MM.1S (cell line): ENCODE results near the gene MPZL1.

Experiments
- DNase-seq: peaks from one replicate; pipeline ENCODE4 v3.0.0-alpha.2; 2015
- H2AFZ ChIP-seq: fragments of 300-600 bp; sonication (generic); 2 replicates; pipeline ENCODE4 v1.6.0; 2016; ENCODE audit warnings: antibody characterized with exemption, low read length
- H3F3A ChIP-seq: fragments of 300-600 bp; sonication (generic); 2 replicates; pipeline ENCODE4 v1.6.1; 2016; ENCODE audit warnings: mild to moderate bottlenecking, antibody characterized with exemption, low read length, moderate library complexity, mixed read lengths; ENCODE audit not compliant: insufficient read depth
- H3K27ac ChIP-seq: fragments of 300-600 bp; sonication (generic); 2 replicates; pipeline ENCODE4 v1.5.1; 2016; ENCODE audit warnings: mild to moderate bottlenecking, low read length
- H3K27me3 ChIP-seq: fragments of 300-600 bp; sonication (generic); replicated peaks from 2 replicates; pipeline ENCODE4 v1.6.0; 2016; ENCODE audit warnings: low read length; ENCODE audit not compliant: insufficient read depth
- H3K36me3 ChIP-seq: fragments of 300-600 bp; sonication (generic); replicated peaks from 2 replicates; pipeline ENCODE4 v1.6.1; 2016; ENCODE audit warnings: mild to moderate bottlenecking, low read length, mixed read lengths; ENCODE audit not compliant: insufficient read depth
- H3K4me1 ChIP-seq: fragments of 300-600 bp; sonication (generic); 2 replicates; pipeline ENCODE4 v1.6.1; 2016; ENCODE audit warnings: low read length, mixed read lengths
- H3K4me2 ChIP-seq: fragments of 300-600 bp; sonication (generic); 2 replicates; pipeline ENCODE4 v1.6.0; 2016; ENCODE audit warnings: low read depth, low read length
- H3K4me3 ChIP-seq: fragments of 300-600 bp; sonication (generic); 2 replicates; pipeline ENCODE4 v1.5.1; 2016; ENCODE audit warnings: low read length, mixed read lengths
- H3K79me2 ChIP-seq: fragments of 300-600 bp; sonication (generic); 2 replicates; pipeline ENCODE4 v1.6.1; 2016; ENCODE audit warnings: mixed run types, low read length, mixed read lengths
- H3K9ac ChIP-seq: fragments of 300-600 bp; sonication (generic); 2 replicates; pipeline ENCODE4 v1.6.1; 2016; ENCODE audit warnings: low read length, mixed read lengths
- H3K9me2 ChIP-seq: fragments of 300-600 bp; sonication (generic); replicated peaks from 2 replicates; pipeline ENCODE4 v1.6.1; 2016; ENCODE audit warnings: mild to moderate bottlenecking, low read length, mixed read lengths; ENCODE audit not compliant: insufficient read depth
- H3K9me3 ChIP-seq: fragments of 300-600 bp; sonication (generic); replicated peaks from 2 replicates; pipeline ENCODE4 v1.6.1; 2016; ENCODE audit warnings: mild to moderate bottlenecking, low read length, mixed read lengths; ENCODE audit not compliant: insufficient read depth
- H4K20me1 ChIP-seq: fragments of 300-600 bp; sonication (generic); 2 replicates; pipeline ENCODE4 v1.6.1; 2016; ENCODE audit warnings: mild to moderate bottlenecking, low read length, moderate library complexity, mixed read lengths; ENCODE audit not compliant: insufficient read depth
- EZH2 ChIP-seq: fragments of 300-600 bp; sonication (generic); optimal IDR thresholded peaks from 2 replicates; pipeline ENCODE3; 2017; ENCODE audit warnings: low read depth, mild to moderate bottlenecking, antibody characterized with exemption, low read length, mixed read lengths
- EZH2phosphoT487 ChIP-seq: fragments of 300-600 bp; sonication (generic); IDR thresholded peaks from 2 replicates; pipeline ENCODE4 v1.6.1; 2018; ENCODE audit warnings: antibody characterized with exemption, low read length
- TF ChIP-seq, protein P1 (sequence below): fragments of 300-600 bp; sonication (generic); IDR thresholded peaks from 2 replicates; pipeline ENCODE4 v1.5.1; 2016; ENCODE audit warnings: antibody characterized with exemption, low read length, mixed read lengths

The MPZL1 gene

DNA sequence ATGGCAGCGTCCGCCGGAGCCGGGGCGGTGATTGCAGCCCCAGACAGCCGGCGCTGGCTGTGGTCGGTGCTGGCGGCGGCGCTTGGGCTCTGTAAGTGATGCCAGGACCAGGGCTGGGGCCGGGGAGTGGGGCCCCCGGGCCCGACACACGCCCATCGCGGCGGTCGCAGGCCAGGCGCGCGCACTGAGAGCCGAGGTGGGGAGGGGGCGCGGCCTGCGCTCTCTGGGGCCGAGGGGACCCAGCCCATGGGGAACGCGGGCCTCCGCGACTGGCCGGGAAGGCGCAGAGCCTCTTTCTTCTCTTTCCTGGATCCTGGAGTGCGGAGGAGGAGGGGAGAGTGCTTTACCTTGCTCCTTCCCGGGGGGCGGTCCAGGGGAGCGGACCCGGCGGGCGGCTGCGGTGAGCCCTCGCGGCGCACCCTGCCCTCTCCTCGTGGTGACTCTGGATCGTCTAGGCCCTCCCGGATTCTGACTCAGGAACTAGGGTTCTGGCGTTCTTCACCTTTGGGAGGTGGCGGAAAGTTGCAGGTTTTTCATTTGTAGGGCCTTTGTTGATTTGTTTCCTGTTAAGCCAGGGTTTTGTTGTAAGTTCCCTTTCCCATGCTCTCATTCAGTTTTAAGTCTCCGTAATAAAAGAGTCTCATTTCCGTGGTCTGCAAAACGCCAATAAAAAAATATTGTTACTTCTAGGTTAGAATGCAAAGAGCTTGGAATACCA is 529 bp downstream of the MPZL1 start:
- H3K9ac ChIP-seq: peak overlapping the region; percentile 49
- no peaks in the 10 kb centered on the region for H4K20me1 ChIP-seq
- no peaks in the 10 kb centered on the region for H3K9me2 ChIP-seq
- H3K4me3 ChIP-seq: peak overlapping the region; percentile 86
- peaks cover 38% of the 10 kb centered on the region for H3K79me2 ChIP-seq
- no peaks in the 10 kb centered on the region for H3K27me3 ChIP-seq
- peaks cover 24% of the 10 kb centered on the region for H3K4me1 ChIP-seq
- no peaks in the 10 kb centered on the region for H3K36me3 ChIP-seq
- no peaks in the 10 kb centered on the region for H3K9me3 ChIP-seq
- H3F3A ChIP-seq: peaks cover 12% of the 10 kb centered on the region
- peak overlapping the region; percentile 80 for H3K4me2 ChIP-seq
- TF ChIP-seq, protein P1, sequence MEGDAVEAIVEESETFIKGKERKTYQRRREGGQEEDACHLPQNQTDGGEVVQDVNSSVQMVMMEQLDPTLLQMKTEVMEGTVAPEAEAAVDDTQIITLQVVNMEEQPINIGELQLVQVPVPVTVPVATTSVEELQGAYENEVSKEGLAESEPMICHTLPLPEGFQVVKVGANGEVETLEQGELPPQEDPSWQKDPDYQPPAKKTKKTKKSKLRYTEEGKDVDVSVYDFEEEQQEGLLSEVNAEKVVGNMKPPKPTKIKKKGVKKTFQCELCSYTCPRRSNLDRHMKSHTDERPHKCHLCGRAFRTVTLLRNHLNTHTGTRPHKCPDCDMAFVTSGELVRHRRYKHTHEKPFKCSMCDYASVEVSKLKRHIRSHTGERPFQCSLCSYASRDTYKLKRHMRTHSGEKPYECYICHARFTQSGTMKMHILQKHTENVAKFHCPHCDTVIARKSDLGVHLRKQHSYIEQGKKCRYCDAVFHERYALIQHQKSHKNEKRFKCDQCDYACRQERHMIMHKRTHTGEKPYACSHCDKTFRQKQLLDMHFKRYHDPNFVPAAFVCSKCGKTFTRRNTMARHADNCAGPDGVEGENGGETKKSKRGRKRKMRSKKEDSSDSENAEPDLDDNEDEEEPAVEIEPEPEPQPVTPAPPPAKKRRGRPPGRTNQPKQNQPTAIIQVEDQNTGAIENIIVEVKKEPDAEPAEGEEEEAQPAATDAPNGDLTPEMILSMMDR: no peak
- TF ChIP-seq EZH2phosphoT487 (no peak), EZH2 (no peak)
- H2AFZ ChIP-seq: peak overlapping the region; percentile 86
- DNase-seq: no peak
- no peak overlapping the region for H3K27ac ChIP-seq

DNA sequence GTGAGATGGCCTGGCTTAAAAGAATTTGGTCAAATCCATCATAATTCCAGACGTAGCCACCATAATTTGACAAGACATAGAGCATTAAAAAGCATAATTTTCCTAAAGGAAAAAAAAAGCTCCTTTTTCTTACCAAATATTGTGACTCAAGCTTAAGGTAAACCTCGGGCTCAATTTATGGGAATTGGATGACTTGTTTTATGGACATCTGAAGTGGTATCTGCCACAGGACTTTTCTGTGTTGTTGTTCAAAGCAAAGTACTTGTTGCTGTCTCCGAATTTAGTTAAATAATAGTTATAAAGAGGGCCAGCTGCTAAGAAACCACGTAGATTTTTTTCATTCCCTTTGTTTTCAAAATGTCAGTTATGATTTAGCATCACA is 1.1 kb downstream of the MPZL1 start:
- H3K4me3 ChIP-seq: peak overlapping the region; percentile 86
- H3K9me3 ChIP-seq: no peaks in the 10 kb centered on the region
- H3K9me2 ChIP-seq: no peaks in the 10 kb centered on the region
- no peak overlapping the region for H3K27ac ChIP-seq
- peaks cover 39% of the 10 kb centered on the region for H3K79me2 ChIP-seq
- H3K4me2 ChIP-seq: peak overlapping the region; percentile 80
- DNase-seq: no peak
- H4K20me1 ChIP-seq: no peaks in the 10 kb centered on the region
- peak overlapping the region; percentile 86 for H2AFZ ChIP-seq
- peaks cover 24% of the 10 kb centered on the region; the same call in 1 of the 2 replicates for H3K4me1 ChIP-seq
- peak overlapping the region; percentile 49; the same call in 1 of the 2 replicates for H3K9ac ChIP-seq
- no peaks in the 10 kb centered on the region for H3K27me3 ChIP-seq
- no peaks in the 10 kb centered on the region for H3K36me3 ChIP-seq
- H3F3A ChIP-seq: peaks cover 12% of the 10 kb centered on the region
- no peak for TF ChIP-seq EZH2
- TF ChIP-seq, protein P1: no peak
- TF ChIP-seq EZH2phosphoT487: no peak

DNA sequence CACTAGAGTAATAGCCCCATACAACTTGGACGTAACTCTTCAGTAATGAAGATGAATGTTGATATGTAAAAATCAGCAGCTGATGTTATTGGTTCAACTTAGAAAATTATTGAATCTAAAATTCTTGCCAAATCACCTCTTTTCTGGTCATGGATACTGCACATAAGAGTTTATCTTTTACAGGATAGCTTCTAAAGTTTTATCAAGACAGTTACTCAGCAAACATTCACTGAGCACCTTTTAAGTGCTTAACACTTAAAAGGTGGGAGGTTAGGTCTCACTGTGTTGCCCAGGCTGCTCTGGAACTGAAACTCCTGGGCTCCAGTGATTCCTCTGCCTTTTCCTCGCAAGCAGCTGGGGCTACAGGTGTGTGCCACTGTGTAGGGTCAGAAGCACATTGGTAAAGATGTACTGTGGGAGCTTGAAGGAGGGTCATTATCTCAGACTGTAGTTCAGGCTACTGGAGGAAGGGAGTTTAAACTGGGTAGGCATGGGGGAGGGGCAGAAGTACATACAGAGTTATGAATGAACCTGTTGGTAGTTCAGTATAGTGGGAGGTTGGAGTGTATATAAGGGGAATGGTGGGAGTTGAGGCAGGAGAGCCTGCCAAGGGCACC is 2.0 kb downstream of the MPZL1 start:
- TF ChIP-seq EZH2 (no peak), EZH2phosphoT487 (no peak)
- TF ChIP-seq, protein P1: no peak
- H3K27me3 ChIP-seq: no peaks in the 10 kb centered on the region
- DNase-seq: no peak
- peaks cover 24% of the 10 kb centered on the region; the same call in 1 of the 2 replicates for H3K4me1 ChIP-seq
- no peaks in the 10 kb centered on the region for H3K36me3 ChIP-seq
- H3K9me2 ChIP-seq: no peaks in the 10 kb centered on the region
- no peaks in the 10 kb centered on the region for H4K20me1 ChIP-seq
- peaks cover 39% of the 10 kb centered on the region for H3K79me2 ChIP-seq
- H3F3A ChIP-seq: peaks cover 12% of the 10 kb centered on the region
- no peak overlapping the region for H3K9ac ChIP-seq
- H3K27ac ChIP-seq: no peak overlapping the region
- no peaks in the 10 kb centered on the region for H3K9me3 ChIP-seq
- H3K4me3 ChIP-seq: no peak overlapping the region
- no peak overlapping the region for H3K4me2 ChIP-seq
- no peak overlapping the region for H2AFZ ChIP-seq
